H9 (cell line): ENCODE measurements around the gene BIN1. TPM values are rescaled to one million over a fixed set of nuclear protein-coding genes. Genes with fewer than 3 reads are reported as not detected.

Source experiments
- DNase-seq: peaks from one replicate; pipeline ENCODE4 v3.0.0-alpha.2; 2017
- H2AFZ ChIP-seq: one replicate; pipeline ENCODE4 v1.6.1; 2013; ENCODE audit warnings: mild to moderate bottlenecking, low read length, control low read depth, moderate library complexity
- H2AK5ac ChIP-seq: 2 replicates; pipeline ENCODE4 v1.6.1; 2013; ENCODE audit warnings: low read length, control low read depth, mixed read lengths; ENCODE audit not compliant: insufficient read length
- H2BK120ac ChIP-seq: one replicate; pipeline ENCODE4 v1.6.1; 2013; ENCODE audit warnings: low read depth, mild to moderate bottlenecking, low read length, control low read depth, inconsistent platforms; ENCODE audit not compliant: poor library complexity, severe bottlenecking
- H2BK12ac ChIP-seq: 2 replicates; pipeline ENCODE4 v1.6.1; 2013; ENCODE audit warnings: low read length, control low read depth, mixed read lengths, low read depth; ENCODE audit not compliant: insufficient read length
- H2BK15ac ChIP-seq: 2 replicates; pipeline ENCODE4 v1.6.1; 2013; ENCODE audit warnings: low read depth, low read length, control low read depth
- H2BK20ac ChIP-seq: one replicate; pipeline ENCODE4 v1.6.1; 2013; ENCODE audit warnings: low read depth, mild to moderate bottlenecking, low read length, control low read depth, inconsistent platforms; ENCODE audit not compliant: poor library complexity, severe bottlenecking
- H2BK5ac ChIP-seq: 2 replicates; pipeline ENCODE4 v1.6.1; 2013; ENCODE audit warnings: low read length, control low read depth, mixed read lengths; ENCODE audit not compliant: insufficient read length
- H3K14ac ChIP-seq: 2 replicates; pipeline ENCODE4 v1.6.1; 2013; ENCODE audit warnings: low read length, control low read depth; ENCODE audit not compliant: insufficient read depth
- H3K18ac ChIP-seq: 2 replicates; pipeline ENCODE4 v1.6.1; 2013; ENCODE audit warnings: low read depth, mild to moderate bottlenecking, mixed read lengths, low read length, control low read depth; ENCODE audit not compliant: insufficient read length
- H3K23ac ChIP-seq: 2 replicates; pipeline ENCODE4 v1.6.1; 2013; ENCODE audit warnings: low read length, control low read depth, mixed read lengths, low read depth; ENCODE audit not compliant: insufficient read length
- H3K23me2 ChIP-seq: 2 replicates; pipeline ENCODE4 v1.6.1; 2013; ENCODE audit warnings: low read depth, mild to moderate bottlenecking, mixed read lengths, low read length, control low read depth; ENCODE audit not compliant: insufficient read length, poor library complexity, severe bottlenecking
- H3K27ac ChIP-seq: 2 replicates; pipeline ENCODE4 v1.5.1; 2013; ENCODE audit warnings: low read length, control low read depth, mixed read lengths, low read depth; ENCODE audit not compliant: insufficient read length
- H3K27me3 ChIP-seq: 2 replicates; pipeline ENCODE4 v1.6.1; 2013; ENCODE audit warnings: low read length, control low read depth, inconsistent platforms; ENCODE audit not compliant: insufficient read depth
- H3K4ac ChIP-seq: 2 replicates; pipeline ENCODE4 v1.6.1; 2013; ENCODE audit warnings: low read depth, mild to moderate bottlenecking, control low read depth, inconsistent platforms, low read length, moderate library complexity
- H3K4me1 ChIP-seq: 2 replicates; pipeline ENCODE4 v1.6.1; 2013; ENCODE audit warnings: low read length, control low read depth, inconsistent platforms; ENCODE audit not compliant: insufficient read depth
- H3K4me2 ChIP-seq: 2 replicates; pipeline ENCODE4 v1.6.1; 2013; ENCODE audit warnings: low read length, control low read depth, mixed read lengths; ENCODE audit not compliant: insufficient read length, insufficient read depth
- H3K56ac ChIP-seq: 2 replicates; pipeline ENCODE4 v1.6.1; 2013; ENCODE audit warnings: low read depth, mild to moderate bottlenecking, mixed read lengths, low read length, control low read depth; ENCODE audit not compliant: insufficient read length
- H3K79me1 ChIP-seq: 2 replicates; pipeline ENCODE4 v1.6.1; 2013; ENCODE audit warnings: low read depth, mild to moderate bottlenecking, moderate library complexity, low read length, control low read depth, inconsistent platforms; ENCODE audit not compliant: insufficient read depth, poor library complexity, severe bottlenecking
- H3K79me2 ChIP-seq: 2 replicates; pipeline ENCODE4 v1.6.1; 2013; ENCODE audit warnings: low read length, control low read depth, inconsistent platforms; ENCODE audit not compliant: insufficient read depth
- H3K9ac ChIP-seq: 2 replicates; pipeline ENCODE4 v1.6.1; 2013; ENCODE audit warnings: low read length, control low read depth, mixed read lengths; ENCODE audit not compliant: insufficient read length; ENCODE audit errors: extremely low read depth
- H3K9me3 ChIP-seq: one replicate; pipeline ENCODE4 v1.6.1; 2013; ENCODE audit warnings: low read depth, low read length, inconsistent platforms; ENCODE audit not compliant: control insufficient read depth
- H3T11ph ChIP-seq: one replicate; pipeline ENCODE4 v1.6.1; 2013; ENCODE audit warnings: mild to moderate bottlenecking, low read length, control low read depth, inconsistent platforms
- H4K20me1 ChIP-seq: one replicate; pipeline ENCODE4 v1.6.1; 2013; ENCODE audit not compliant: control insufficient read depth, insufficient read length, insufficient read depth
- H4K5ac ChIP-seq: 2 replicates; pipeline ENCODE4 v1.6.1; 2013; ENCODE audit warnings: low read depth, mild to moderate bottlenecking, mixed read lengths, low read length, control low read depth; ENCODE audit not compliant: insufficient read length
- H4K8ac ChIP-seq: replicated peaks from 2 replicates; pipeline ENCODE4 v1.6.1; 2013; ENCODE audit warnings: low read length, control low read depth, mixed read lengths, low read depth; ENCODE audit not compliant: insufficient read length
- H4K91ac ChIP-seq: 2 replicates; pipeline ENCODE4 v1.6.1; 2013; ENCODE audit warnings: low read depth, mild to moderate bottlenecking, moderate library complexity, mixed read lengths, low read length, control low read depth; ENCODE audit not compliant: insufficient read length
- H3K27ac Mint-ChIP-seq, 3 experiments: 2 replicates in 2 of 3; 3 replicates in 1 of 3; pipeline ENCODE4 v1.8.0; 2020 to 2021; ENCODE audit warnings: mixed read lengths in 3 of 3, mild to moderate bottlenecking in 1 of 3, moderate library complexity in 1 of 3
- H3K27me3 Mint-ChIP-seq: 2 replicates; pipeline ENCODE4 v1.8.0; 2021; ENCODE audit warnings: low read depth, mild to moderate bottlenecking, moderate library complexity, mixed read lengths
- H3K36me3 Mint-ChIP-seq, 3 experiments: 2 replicates in 2 of 3; 3 replicates in 1 of 3; pipeline ENCODE4 v1.8.0; 2020 to 2021; ENCODE audit warnings: low read depth in 3 of 3, mixed read lengths in 3 of 3; ENCODE audit not compliant: insufficient read depth in 1 of 3
- H3K4me1 Mint-ChIP-seq, 2 experiments: 2 replicates each; pipeline ENCODE4 v1.8.0; 2020; ENCODE audit warnings: mixed read lengths in 2 of 2
- H3K4me3 Mint-ChIP-seq, 2 experiments: 2 replicates in 1 of 2; 3 replicates in 1 of 2; pipeline ENCODE4 v1.8.0; 2020 to 2021; ENCODE audit warnings: mild to moderate bottlenecking in 2 of 2, mixed read lengths in 2 of 2, moderate library complexity in 1 of 2
- H3K9me3 Mint-ChIP-seq, 2 experiments: 2 replicates in 1 of 2; 3 replicates in 1 of 2; pipeline ENCODE4 v1.8.0; 2020; ENCODE audit warnings: mild to moderate bottlenecking in 2 of 2, mixed read lengths in 2 of 2, moderate library complexity in 1 of 2
- CTCF ChIP-seq: fragments of 200-600 bp; sonication (generic); conservative IDR thresholded peaks from 3 replicates; pipeline ENCODE4 v1.8.0; 2021; ENCODE audit warnings: antibody characterized with exemption, mild to moderate bottlenecking
- WGBS: extraction: QIAGEN DNeasy Blood & Tissue Kit; methylation state at CpG from one replicate; pipeline ENCODE4 v1.1.7; 2013; ENCODE audit warnings: missing lambda C conversion rate, low lambda C conversion rate, mixed read lengths; ENCODE audit not compliant: insufficient read length; ENCODE audit errors: extremely low coverage; 5-methylcytosine and 5-hydroxymethylcytosine counted together
- total RNA-seq: library from RNA; stranded (reverse); gene quantifications from 2 replicates; pipeline ENCODE4 v1.2.1, GENCODE V29; 2021

The BIN1 gene
- total RNA-seq, 1 experiment from 2014 or later = 32.0 TPM

- Histone ChIP-seq H3K23me2 (no peaks in the 10 kb centered on the region), H3K27me3 (no peaks in the 10 kb centered on the region), H3K9ac (no peak overlapping the region), H3K4me1 (no peaks in the 10 kb centered on the region), H2BK120ac (no peak overlapping the region), H3K18ac (no peak overlapping the region), H4K8ac (no peak overlapping the region), H3K23ac (no peak overlapping the region), H2AFZ (no peak overlapping the region), H4K91ac (no peak overlapping the region), H3K4me2 (no peak overlapping the region), H3K79me2 (no peaks in the 10 kb centered on the region), H3K56ac (no peak overlapping the region), H2AK5ac (no peak overlapping the region), H2BK12ac (no peak overlapping the region), H3K27ac (no peak overlapping the region), H2BK5ac (no peak overlapping the region), H3K9me3 (no peaks in the 10 kb centered on the region), H4K5ac (no peak overlapping the region), H3T11ph (no peak overlapping the region), H4K20me1 (no peaks in the 10 kb centered on the region), H2BK20ac (no peak overlapping the region), H3K4ac (no peak overlapping the region), H2BK15ac (no peak overlapping the region), H3K79me1 (no peaks in the 10 kb centered on the region), H3K14ac (no peak overlapping the region)
- Mint-ChIP-seq H3K36me3 (peaks cover 0 to 3% (median 0%) of the 10 kb centered on the region in 3 experiments; a peak in 2 of 7 replicates), H3K4me1 (peaks cover 9% of the 10 kb centered on the region in 2 experiments), H3K27me3 (no peaks in the 10 kb centered on the region; the same call in none of the 2 replicates), H3K4me3 (no peak overlapping the region; a peak in 1 of 5 replicates), H3K9me3 (peaks cover 3% of the 10 kb centered on the region in 2 experiments; a peak in 3 of 5 replicates), H3K27ac (peak overlapping the region in 1 of 3 experiments; percentile 68; a peak in 1 of 7 replicates)
- TF ChIP-seq CTCF = no peak
- no peak for DNase-seq
- WGBS = no CpG with 5 or more reads among the region's 4 CpGs
Observed at GRCh38 chr2:127142663-127143630, 36.0 kb upstream of the BIN1 start.
